Adipocyte (in vitro differentiated cells): ENCODE measurements around the gene RAB30.
"Not testable (repeated sequence)": the region's sequence is repeated elsewhere in the genome, so short reads cannot be mapped to it uniquely, and the experiment has no call there.

Source experiments
- DNase-seq: peaks from one replicate; pipeline ENCODE4 v3.0.0-alpha.2; 2015; ENCODE audit warnings: low read depth
- H3K27me3 ChIP-seq: replicated peaks from 2 replicates; pipeline ENCODE4 v1.7.0; 2013; ENCODE audit warnings: mild to moderate bottlenecking, low read length, moderate library complexity; ENCODE audit not compliant: control insufficient read depth, insufficient read depth
- H3K36me3 ChIP-seq: 2 replicates; pipeline ENCODE4 v1.7.0; 2013; ENCODE audit warnings: low read length, mild to moderate bottlenecking, moderate library complexity; ENCODE audit not compliant: control insufficient read depth, insufficient read depth, severe bottlenecking
- H3K4me1 ChIP-seq: 2 replicates; pipeline ENCODE4 v1.7.0; 2013; ENCODE audit warnings: mild to moderate bottlenecking, low read length, moderate library complexity; ENCODE audit not compliant: control insufficient read depth, insufficient read depth
- H3K4me3 ChIP-seq: 2 replicates; pipeline ENCODE4 v1.7.0; 2013; ENCODE audit warnings: mild to moderate bottlenecking, low read length, moderate library complexity
- H3K9ac ChIP-seq: 2 replicates; pipeline ENCODE4 v1.7.0; 2013; ENCODE audit warnings: mild to moderate bottlenecking, low read length, moderate library complexity
- H3K9me3 ChIP-seq: 2 replicates; pipeline ENCODE4 v1.7.0; 2013; ENCODE audit warnings: mild to moderate bottlenecking, low read length, moderate library complexity; ENCODE audit not compliant: control insufficient read depth

RAB30 gene

GRCh38 chr11:82959987-82960778 is 111.5 kb downstream of the RAB30 start:
- no peak for DNase-seq
- H3K9ac ChIP-seq = no peak overlapping the region
- no peaks in the 10 kb centered on the region for H3K4me1 ChIP-seq
- H3K4me3 ChIP-seq = no peak overlapping the region
- no peaks in the 10 kb centered on the region for H3K9me3 ChIP-seq
- H3K27me3 ChIP-seq = no peaks in the 10 kb centered on the region
- H3K36me3 ChIP-seq = no peaks in the 10 kb centered on the region

GRCh38 chr11:82955736-82956453 is 115.8 kb downstream of the RAB30 start:
- not testable (repeated sequence) for H3K4me1 ChIP-seq, H3K9me3 ChIP-seq, H3K4me3 ChIP-seq, DNase-seq, H3K27me3 ChIP-seq, H3K9ac ChIP-seq, H3K36me3 ChIP-seq

GRCh38 chr11:82950502-82950901 is 121.2 kb downstream of the RAB30 start:
- H3K9me3 ChIP-seq, H3K27me3 ChIP-seq, H3K36me3 ChIP-seq, DNase-seq, H3K4me1 ChIP-seq, H3K9ac ChIP-seq, H3K4me3 ChIP-seq: not testable (repeated sequence)

GRCh38 chr11:82949352-82949751 is 122.3 kb downstream of the RAB30 start:
- peaks cover 9% of the 10 kb centered on the region for H3K9me3 ChIP-seq
- no peak overlapping the region for H3K9ac ChIP-seq
- no peaks in the 10 kb centered on the region for H3K36me3 ChIP-seq
- H3K4me1 ChIP-seq = no peaks in the 10 kb centered on the region
- H3K4me3 ChIP-seq = no peak overlapping the region
- DNase-seq = no peak
- no peaks in the 10 kb centered on the region for H3K27me3 ChIP-seq

- no peak overlapping the region for H3K4me3 ChIP-seq
- no peaks in the 10 kb centered on the region for H3K36me3 ChIP-seq
- no peak overlapping the region for H3K9ac ChIP-seq
- no peaks in the 10 kb centered on the region for H3K4me1 ChIP-seq
- H3K27me3 ChIP-seq = no peaks in the 10 kb centered on the region
- DNase-seq = no peak
- H3K9me3 ChIP-seq = peaks cover 9% of the 10 kb centered on the region
Observed at GRCh38 chr11:82945682-82946081, 126.0 kb downstream of the RAB30 start.

- H3K27me3 ChIP-seq, H3K36me3 ChIP-seq, H3K4me3 ChIP-seq, DNase-seq, H3K4me1 ChIP-seq, H3K9ac ChIP-seq, H3K9me3 ChIP-seq: not testable (repeated sequence)
Observed at GRCh38 chr11:82945041-82945440, 126.7 kb downstream of the RAB30 start.

GRCh38 chr11:82944198-82944597 is 127.5 kb downstream of the RAB30 start:
- DNase-seq = no peak
- H3K27me3 ChIP-seq = no peaks in the 10 kb centered on the region
- H3K4me1 ChIP-seq = no peaks in the 10 kb centered on the region
- no peaks in the 10 kb centered on the region for H3K36me3 ChIP-seq
- no peak overlapping the region for H3K9ac ChIP-seq
- H3K9me3 ChIP-seq = peaks cover 2% of the 10 kb centered on the region
- H3K4me3 ChIP-seq = no peak overlapping the region

GRCh38 chr11:82943430-82943829 is 128.3 kb downstream of the RAB30 start:
- not testable (repeated sequence) for H3K36me3 ChIP-seq, H3K4me1 ChIP-seq, H3K4me3 ChIP-seq, H3K9ac ChIP-seq, DNase-seq, H3K9me3 ChIP-seq, H3K27me3 ChIP-seq

GRCh38 chr11:82942376-82942775 is 129.3 kb downstream of the RAB30 start:
- Histone ChIP-seq H3K4me3 (no peak overlapping the region), H3K9ac (no peak overlapping the region), H3K9me3 (no peaks in the 10 kb centered on the region), H3K4me1 (no peaks in the 10 kb centered on the region), H3K36me3 (no peaks in the 10 kb centered on the region), H3K27me3 (no peaks in the 10 kb centered on the region)
- no peak for DNase-seq

GRCh38 chr11:82939456-82939855 is 132.2 kb downstream of the RAB30 start:
- no peak for DNase-seq
- Histone ChIP-seq H3K4me1 (peaks cover 6% of the 10 kb centered on the region), H3K27me3 (no peaks in the 10 kb centered on the region), H3K9me3 (no peaks in the 10 kb centered on the region), H3K36me3 (no peaks in the 10 kb centered on the region), H3K4me3 (no peak overlapping the region), H3K9ac (no peak overlapping the region)

GRCh38 chr11:82937554-82937953 is 134.1 kb downstream of the RAB30 start:
- Histone ChIP-seq H3K27me3 (no peaks in the 10 kb centered on the region), H3K4me3 (no peak overlapping the region), H3K36me3 (no peaks in the 10 kb centered on the region), H3K9ac (no peak overlapping the region), H3K9me3 (no peaks in the 10 kb centered on the region), H3K4me1 (peaks cover 6% of the 10 kb centered on the region)
- no peak for DNase-seq
